Prostate gland (tissue), 2 donors: ENCODE measurements around the gene PRUNE1. TPM values are rescaled to one million over a fixed set of nuclear protein-coding genes. Genes with fewer than 3 reads are reported as not detected.

Experiments
- DNase-seq: peaks from one replicate; pipeline ENCODE4 v3.0.0-alpha.2; 2019; ENCODE audit warnings: low spot score
- H3K27ac ChIP-seq, 2 donors: fragments of 200-600 bp; sonication (generic); 2 replicates each; pipeline ENCODE4 v1.5.1; 2017 to 2019
- H3K27me3 ChIP-seq: fragments of 200-600 bp; sonication (generic); replicated peaks from 2 replicates; pipeline ENCODE4 v1.5.1; 2019; ENCODE audit not compliant: insufficient read depth
- H3K36me3 ChIP-seq, 2 donors: fragments of 200-600 bp; sonication (generic); 1 replicate in 1 of 2; 2 replicates in 1 of 2; pipeline versions ENCODE4 v1.5.1 to v1.8.1; 2017 to 2019
- H3K4me1 ChIP-seq: fragments of 200-600 bp; sonication (generic); replicated peaks from 2 replicates; pipeline ENCODE4 v1.5.1; 2019
- H3K4me3 ChIP-seq, 2 donors: fragments of 200-600 bp; sonication (generic); 2 replicates each; pipeline ENCODE4 v1.5.1; 2017 to 2019
- H3K9me3 ChIP-seq: fragments of 200-600 bp; sonication (generic); 2 replicates; pipeline ENCODE4 v1.5.1; 2017
- POLR2A ChIP-seq: fragments of 450-650 bp; IDR thresholded peaks from one replicate; pipeline ENCODE4 v1.6.1; 2016; ENCODE audit warnings: antibody characterized with exemption, mild to moderate bottlenecking
- POLR2AphosphoS5 ChIP-seq: sonication (generic); formaldehyde crosslinking; IDR thresholded peaks from one replicate; pipeline ENCODE4 v1.6.1; 2017; ENCODE audit warnings: antibody characterized with exemption
- WGBS: methylation state at CpG from one replicate; pipeline ENCODE4 v1.1.5; 2018; 5-methylcytosine and 5-hydroxymethylcytosine counted together
- intact Hi-C: fragments of 100-400 bp; cut with DNase I; formaldehyde crosslinking; loops from one replicate; pipeline ENCODE4 v1.14.2; 2022
- small RNA-seq, 2 donors: library from RNA; depleted of rRNA; stranded (forward); fragments of <200 nt; gene quantifications; one replicate each; pipeline ENCODE3, GENCODE V24; 2016
- total RNA-seq, 2 donors: library from RNA; depleted of rRNA; stranded (reverse); fragments of >200 nt; gene quantifications; one replicate each; pipeline ENCODE4 v1.1.0, GENCODE V29; 2016
- TF ChIP-seq, protein P1 (sequence below), 4 experiments: fragments of 200-600 bp in 2 of 4; fragments of 450-650 bp in 2 of 4; sonication (generic) in 2 of 4; IDR thresholded peaks; 1 replicate in 3 of 4; 2 replicates in 1 of 4; pipeline ENCODE4 v1.5.1; 2016 to 2019; ENCODE audit warnings: antibody characterized with exemption in 4 of 4, mild to moderate bottlenecking in 2 of 4, moderate library complexity in 2 of 4

Gene PRUNE1
- total RNA-seq, 2 donors from 2014 or later = 29.2 to 37.5 TPM

GRCh38 chr1:151072224-151072623, 64.0 kb downstream of the PRUNE1 start:
- 81% methylated on average over 13 of the region's 13 CpGs for WGBS
- TF ChIP-seq, protein P1, sequence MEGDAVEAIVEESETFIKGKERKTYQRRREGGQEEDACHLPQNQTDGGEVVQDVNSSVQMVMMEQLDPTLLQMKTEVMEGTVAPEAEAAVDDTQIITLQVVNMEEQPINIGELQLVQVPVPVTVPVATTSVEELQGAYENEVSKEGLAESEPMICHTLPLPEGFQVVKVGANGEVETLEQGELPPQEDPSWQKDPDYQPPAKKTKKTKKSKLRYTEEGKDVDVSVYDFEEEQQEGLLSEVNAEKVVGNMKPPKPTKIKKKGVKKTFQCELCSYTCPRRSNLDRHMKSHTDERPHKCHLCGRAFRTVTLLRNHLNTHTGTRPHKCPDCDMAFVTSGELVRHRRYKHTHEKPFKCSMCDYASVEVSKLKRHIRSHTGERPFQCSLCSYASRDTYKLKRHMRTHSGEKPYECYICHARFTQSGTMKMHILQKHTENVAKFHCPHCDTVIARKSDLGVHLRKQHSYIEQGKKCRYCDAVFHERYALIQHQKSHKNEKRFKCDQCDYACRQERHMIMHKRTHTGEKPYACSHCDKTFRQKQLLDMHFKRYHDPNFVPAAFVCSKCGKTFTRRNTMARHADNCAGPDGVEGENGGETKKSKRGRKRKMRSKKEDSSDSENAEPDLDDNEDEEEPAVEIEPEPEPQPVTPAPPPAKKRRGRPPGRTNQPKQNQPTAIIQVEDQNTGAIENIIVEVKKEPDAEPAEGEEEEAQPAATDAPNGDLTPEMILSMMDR (IDR thresholded peaks at IDR 0.05) = no peak
- no peak for TF ChIP-seq POLR2A
- TF ChIP-seq POLR2AphosphoS5 = no peak
- Histone ChIP-seq H3K27me3 (no peaks in the 10 kb centered on the region), H3K27ac (no peak overlapping the region), H3K9me3 (no peaks in the 10 kb centered on the region), H3K4me3 (no peak overlapping the region), H3K4me1 (peaks cover 2% of the 10 kb centered on the region), H3K36me3 (no peaks in the 10 kb centered on the region)
- no peak for DNase-seq
- intact Hi-C loops = no loop called here

Small RNAs within 50 kb of the gene (small RNA-seq; reads per million reads assigned to genes)
- gene RNU6-884P = 0 reads per million in 2 donors

Other genes with a start within 250 kb of the PRUNE1 start
- 10 to 100 TPM; 11.3 to 24.6 TPM for gene CTSS, start 242.7 kb upstream of the PRUNE1 start, total RNA-seq
- gene CTSK, start 200.2 kb upstream of the PRUNE1 start, total RNA-seq = 10 to 100 TPM in 1 of 2 donors, 1 to 10 TPM in 1; 6.6 to 30.4 TPM
- 10 to 100 TPM; 31.3 to 54.6 TPM for gene ARNT, start 131.8 kb upstream of the PRUNE1 start, total RNA-seq
- gene CTXND2, start 121.3 kb upstream of the PRUNE1 start, total RNA-seq = 1 to 10 TPM in 1 of 2 donors, not detected in 1; 1.4 TPM
- gene SETDB1, start 82.1 kb upstream of the PRUNE1 start, total RNA-seq = 10 to 100 TPM; 26.3 to 63.8 TPM
- gene CERS2, start 33.6 kb upstream of the PRUNE1 start, total RNA-seq = 100 to 1,000 TPM; 117 to 141 TPM
- 1 to 10 TPM; 1.1 to 3.4 TPM for gene ANXA9, start 26.2 kb upstream of the PRUNE1 start, total RNA-seq
- gene MINDY1, start 1.5 kb upstream of the PRUNE1 start, total RNA-seq = 10 to 100 TPM; 26.8 to 65.4 TPM
- gene BNIPL, start 28.1 kb downstream of the PRUNE1 start, total RNA-seq = 10 to 100 TPM; 13.2 to 14.8 TPM
- 10 to 100 TPM; 17.3 to 17.7 TPM for gene C1orf56, start 39.3 kb downstream of the PRUNE1 start, total RNA-seq
- gene CDC42SE1, start 51.2 kb downstream of the PRUNE1 start, total RNA-seq = 10 to 100 TPM; 66.6 to 67.4 TPM
- 1 to 10 TPM in 1 of 2 donors, under 1 TPM in 1; 0.64 to 1.9 TPM for gene MLLT11, start 51.9 kb downstream of the PRUNE1 start, total RNA-seq
- gene GABPB2, start 62.3 kb downstream of the PRUNE1 start, total RNA-seq = 10 to 100 TPM; 14.7 to 23.5 TPM
- gene SEMA6C, start 138.2 kb downstream of the PRUNE1 start, total RNA-seq = 100 to 1,000 TPM in 1 of 2 donors, 1 to 10 TPM in 1; 4.1 to 173 TPM
- 1 to 10 TPM; 1.5 to 2.1 TPM for gene TNFAIP8L2, start 148.2 kb downstream of the PRUNE1 start, total RNA-seq
- 10 to 100 TPM in 1 of 2 donors, 1 to 10 TPM in 1; 7.3 to 19.3 TPM for gene LYSMD1, start 157.5 kb downstream of the PRUNE1 start, total RNA-seq
- gene SCNM1, start 157.7 kb downstream of the PRUNE1 start, total RNA-seq = 10 to 100 TPM; 25.1 to 39.5 TPM
- 1 to 10 TPM in 1 of 2 donors, not detected in 1; 1.7 TPM for gene TMOD4, start 167.5 kb downstream of the PRUNE1 start, total RNA-seq
- gene VPS72, start 181.7 kb downstream of the PRUNE1 start, total RNA-seq = 10 to 100 TPM; 49.4 to 52.7 TPM
- 10 to 100 TPM; 40.2 to 96.7 TPM for gene PIP5K1A, start 190.1 kb downstream of the PRUNE1 start, total RNA-seq
- 100 to 1,000 TPM in 1 of 2 donors, 10 to 100 TPM in 1; 96.1 to 116 TPM for gene PSMD4, start 246.3 kb downstream of the PRUNE1 start, total RNA-seq